ENCODE data around the gene IER5. TPM values are rescaled to one million over a fixed set of nuclear protein-coding genes. Genes with fewer than 3 reads are reported as not detected.
"Not testable (repeated sequence)": the region's sequence is repeated elsewhere in the genome, so short reads cannot be mapped to it uniquely, and the experiment has no call there.

The IER5 gene
- total and polyA plus RNA-seq, 2 donors (not counting 1 experiment from before 2014, with no cell fraction given) = 98.1 to 166 TPM

DNA sequence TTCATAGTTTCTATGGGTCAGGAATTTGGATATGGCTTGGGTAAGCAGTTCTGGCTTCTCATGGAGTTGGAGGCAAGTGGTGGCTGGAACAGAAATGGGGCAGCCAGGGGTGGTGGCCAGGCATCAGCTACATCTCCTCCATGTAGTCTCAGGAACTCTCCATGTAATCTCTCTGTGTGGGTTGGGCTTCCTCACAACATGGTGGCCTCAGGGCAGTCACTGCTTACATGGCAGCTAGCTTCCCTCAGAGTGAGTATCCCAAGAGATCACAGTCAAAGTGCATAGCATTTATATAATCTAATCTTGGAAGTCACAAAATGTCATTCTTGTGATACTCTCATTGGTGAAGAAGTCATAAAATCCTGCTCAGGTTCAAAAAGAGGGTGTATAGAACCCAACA is 29.1 kb upstream of the IER5 start:
- H3K9me3 Mint-ChIP-seq (ENCODE audit: insufficient read depth) = peaks cover 7% of the 10 kb centered on the region
- H3K4me1 ChIP-seq (ENCODE audit: control insufficient read depth in 2 of 2, insufficient read depth in 2 of 2, low read length in 2 of 2) = peaks cover 19 to 27% of the 10 kb centered on the region in 2 donors
- POLR2A ChIA-PET = no interaction called here
- H3K9ac ChIP-seq (ENCODE audit: low read length) = no peak overlapping the region
- H3K4me2 ChIP-seq (replicated peaks; ENCODE audit: low read depth, low read length, poor library complexity, severe bottlenecking) = no peak overlapping the region
- peaks cover 31% of the 10 kb centered on the region for H3K4me1 Mint-ChIP-seq
- no peaks in the 10 kb centered on the region for H4K20me1 ChIP-seq (ENCODE audit: control insufficient read depth, insufficient read depth, low read length, poor library complexity, severe bottlenecking)
- H3K9me3 ChIP-seq (ENCODE audit: control extremely low read depth in 1 of 3, control insufficient read depth in 2 of 3, insufficient read depth in 1 of 3, low read length in 2 of 3) = peaks cover 0 to 8% (median 6%) of the 10 kb centered on the region in 3 donors
- no peaks in the 10 kb centered on the region for H3K27me3 ChIP-seq (replicated peaks in 1 of 4; ENCODE audit: control extremely low read depth in 1 of 4, control insufficient read depth in 3 of 4, insufficient read depth in 4 of 4, low read length in 3 of 4)
- CTCF ChIA-PET = interaction anchor here (0.5 to 1.7 kb wide), 2 partner anchors 21 to 83 kb away, joined by 3 to 6 read pairs; no protein-coding TSS in a partner anchor
- no peak overlapping the region for H3K4me3 Mint-ChIP-seq
- peaks cover 0 to 19% of the 10 kb centered on the region in 2 experiments for H3K36me3 ChIP-seq (replicated peaks in 1 of 2; ENCODE audit: control extremely low read depth in 1 of 2, control insufficient read depth in 1 of 2, extremely low read depth in 1 of 2, insufficient read depth in 2 of 2, low read length in 1 of 2)
- no peak for ATAC-seq (ENCODE audit: low read depth)
- intact Hi-C loops (cut with micrococcal nuclease) = no loop called here
- no peak for DNase-seq
- H3K4me3 ChIP-seq (ENCODE audit: control extremely low read depth in 1 of 5, extremely low read depth in 1 of 5, insufficient read depth in 1 of 5, low read depth in 2 of 5, low read length in 4 of 5) = no peak overlapping the region
- TF ChIP-seq, protein P1, sequence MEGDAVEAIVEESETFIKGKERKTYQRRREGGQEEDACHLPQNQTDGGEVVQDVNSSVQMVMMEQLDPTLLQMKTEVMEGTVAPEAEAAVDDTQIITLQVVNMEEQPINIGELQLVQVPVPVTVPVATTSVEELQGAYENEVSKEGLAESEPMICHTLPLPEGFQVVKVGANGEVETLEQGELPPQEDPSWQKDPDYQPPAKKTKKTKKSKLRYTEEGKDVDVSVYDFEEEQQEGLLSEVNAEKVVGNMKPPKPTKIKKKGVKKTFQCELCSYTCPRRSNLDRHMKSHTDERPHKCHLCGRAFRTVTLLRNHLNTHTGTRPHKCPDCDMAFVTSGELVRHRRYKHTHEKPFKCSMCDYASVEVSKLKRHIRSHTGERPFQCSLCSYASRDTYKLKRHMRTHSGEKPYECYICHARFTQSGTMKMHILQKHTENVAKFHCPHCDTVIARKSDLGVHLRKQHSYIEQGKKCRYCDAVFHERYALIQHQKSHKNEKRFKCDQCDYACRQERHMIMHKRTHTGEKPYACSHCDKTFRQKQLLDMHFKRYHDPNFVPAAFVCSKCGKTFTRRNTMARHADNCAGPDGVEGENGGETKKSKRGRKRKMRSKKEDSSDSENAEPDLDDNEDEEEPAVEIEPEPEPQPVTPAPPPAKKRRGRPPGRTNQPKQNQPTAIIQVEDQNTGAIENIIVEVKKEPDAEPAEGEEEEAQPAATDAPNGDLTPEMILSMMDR (IDR thresholded peaks at IDR 0.05) = no peak
- no peak for TF ChIP-seq EZH2 (IDR thresholded peaks at IDR 0.05; ENCODE audit: borderline replicate concordance, insufficient read depth, low read depth, low read length, poor library complexity, severe bottlenecking)
- no peak overlapping the region for H3K27ac Mint-ChIP-seq
- H2AFZ ChIP-seq (ENCODE audit: insufficient read depth, low read depth, low read length, poor library complexity, severe bottlenecking) = no peak overlapping the region
- no peaks in the 10 kb centered on the region for H3K27me3 Mint-ChIP-seq
- no peaks in the 10 kb centered on the region for H3K79me2 ChIP-seq (ENCODE audit: control insufficient read depth, insufficient read depth, low read length)
- H3K27ac ChIP-seq (ENCODE audit: low read length in 2 of 2) = no peak overlapping the region

DNA sequence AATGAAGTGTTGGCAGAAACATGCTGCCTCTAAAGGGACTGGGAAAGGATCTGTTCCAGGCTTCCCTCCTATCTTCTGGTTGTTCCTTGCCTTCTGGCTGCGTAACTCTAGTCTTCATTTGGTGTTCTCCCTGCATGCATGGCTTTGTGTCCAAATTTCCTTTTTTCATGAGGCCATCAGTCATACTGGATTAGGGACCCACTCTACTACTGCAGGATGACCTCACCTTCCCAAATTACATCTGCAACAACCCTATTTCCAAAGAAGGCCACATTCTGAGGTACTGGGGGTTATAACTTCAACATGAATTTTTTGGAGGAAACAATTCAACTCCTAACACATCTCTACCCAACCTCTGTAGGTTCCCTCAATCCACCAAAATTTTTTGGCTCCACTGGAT is 28.4 kb upstream of the IER5 start:
- peaks cover 0 to 19% of the 10 kb centered on the region in 2 experiments for H3K36me3 ChIP-seq (replicated peaks in 1 of 2; ENCODE audit: control extremely low read depth in 1 of 2, control insufficient read depth in 1 of 2, extremely low read depth in 1 of 2, insufficient read depth in 2 of 2, low read length in 1 of 2)
- DNase-seq (no peak), ATAC-seq (ENCODE audit: low read depth) (no peak)
- Mint-ChIP-seq H3K27ac (no peak overlapping the region), H3K4me1 (peaks cover 31% of the 10 kb centered on the region), H3K9me3 (ENCODE audit: insufficient read depth) (peaks cover 7% of the 10 kb centered on the region), H3K27me3 (no peaks in the 10 kb centered on the region), H3K4me3 (no peak overlapping the region)
- no peaks in the 10 kb centered on the region for H4K20me1 ChIP-seq (ENCODE audit: control insufficient read depth, insufficient read depth, low read length, poor library complexity, severe bottlenecking)
- H3K9me3 ChIP-seq (ENCODE audit: control extremely low read depth in 1 of 3, control insufficient read depth in 2 of 3, insufficient read depth in 1 of 3, low read length in 2 of 3) = peaks cover 0 to 8% (median 6%) of the 10 kb centered on the region in 3 donors
- 100% methylated on average over 1 of the region's 1 CpG for WGBS (ENCODE audit: insufficient coverage)
- H3K4me2 ChIP-seq (replicated peaks; ENCODE audit: low read depth, low read length, poor library complexity, severe bottlenecking) = no peak overlapping the region
- no peak overlapping the region for H2AFZ ChIP-seq (ENCODE audit: insufficient read depth, low read depth, low read length, poor library complexity, severe bottlenecking)
- CTCF ChIA-PET = no interaction called here
- H3K79me2 ChIP-seq (ENCODE audit: control insufficient read depth, insufficient read depth, low read length) = no peaks in the 10 kb centered on the region
- no peak overlapping the region for H3K27ac ChIP-seq (ENCODE audit: low read length in 2 of 2)
- H3K4me3 ChIP-seq (ENCODE audit: control extremely low read depth in 1 of 5, extremely low read depth in 1 of 5, insufficient read depth in 1 of 5, low read depth in 2 of 5, low read length in 4 of 5) = no peak overlapping the region
- no peak overlapping the region for H3K9ac ChIP-seq (ENCODE audit: low read length)
- intact Hi-C loops (cut with micrococcal nuclease) = no loop called here
- H3K4me1 ChIP-seq (ENCODE audit: control insufficient read depth in 2 of 2, insufficient read depth in 2 of 2, low read length in 2 of 2) = peaks cover 19 to 27% of the 10 kb centered on the region in 2 donors
- TF ChIP-seq EZH2 (IDR thresholded peaks at IDR 0.05; ENCODE audit: borderline replicate concordance, insufficient read depth, low read depth, low read length, poor library complexity, severe bottlenecking) = no peak
- TF ChIP-seq, protein P1 (IDR thresholded peaks at IDR 0.05) = no peak
- H3K27me3 ChIP-seq (replicated peaks in 1 of 4; ENCODE audit: control extremely low read depth in 1 of 4, control insufficient read depth in 3 of 4, insufficient read depth in 4 of 4, low read length in 3 of 4) = no peaks in the 10 kb centered on the region
- POLR2A ChIA-PET = no interaction called here

DNA sequence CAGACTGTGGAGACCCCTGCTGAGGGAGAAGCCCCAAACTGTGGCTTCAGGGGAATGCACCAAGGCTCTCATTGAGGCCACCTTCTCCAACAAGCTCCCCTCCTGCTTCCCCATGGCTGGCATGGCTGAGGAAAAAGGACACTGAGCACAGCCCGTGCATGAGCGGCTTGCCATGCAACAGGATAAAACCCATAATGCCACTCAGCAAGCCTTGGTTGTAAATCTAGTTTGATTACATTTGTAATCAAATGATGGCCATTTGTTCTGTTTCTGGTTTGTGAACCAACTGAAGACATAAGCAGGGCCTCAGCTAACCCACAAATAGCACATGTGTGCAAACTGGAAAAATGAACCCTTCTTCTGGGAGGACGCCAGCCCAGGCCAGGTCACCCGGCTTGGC is 27.6 kb upstream of the IER5 start:
- DNase-seq; H2AFZ ChIP-seq (ENCODE audit: insufficient read depth, low read depth, low read length, poor library complexity, severe bottlenecking); H3K4me3 ChIP-seq (ENCODE audit: control extremely low read depth in 1 of 5, extremely low read depth in 1 of 5, insufficient read depth in 1 of 5, low read depth in 2 of 5, low read length in 4 of 5); H3K27me3 ChIP-seq (replicated peaks in 1 of 4; ENCODE audit: control extremely low read depth in 1 of 4, control insufficient read depth in 3 of 4, insufficient read depth in 4 of 4, low read length in 3 of 4); H3K9me3 ChIP-seq (ENCODE audit: control extremely low read depth in 1 of 3, control insufficient read depth in 2 of 3, insufficient read depth in 1 of 3, low read length in 2 of 3); H3K4me2 ChIP-seq (replicated peaks; ENCODE audit: low read depth, low read length, poor library complexity, severe bottlenecking); H3K79me2 ChIP-seq (ENCODE audit: control insufficient read depth, insufficient read depth, low read length); H3K27ac ChIP-seq (ENCODE audit: low read length in 2 of 2); H3K9me3 Mint-ChIP-seq (ENCODE audit: insufficient read depth); H4K20me1 ChIP-seq (ENCODE audit: control insufficient read depth, insufficient read depth, low read length, poor library complexity, severe bottlenecking); intact Hi-C loops (cut with micrococcal nuclease); ATAC-seq (ENCODE audit: low read depth); H3K27me3 Mint-ChIP-seq; POLR2A ChIA-PET; H3K9ac ChIP-seq (ENCODE audit: low read length): not testable (repeated sequence)
- Mint-ChIP-seq H3K4me3 (peak overlapping the region; percentile 11), H3K4me1 (peaks cover 31% of the 10 kb centered on the region), H3K27ac (peak overlapping the region; percentile 11)
- CTCF ChIA-PET = interaction anchor here (1.5 to 2.3 kb wide), 2 partner anchors 23 kb away, joined by 8 to 24 read pairs; no protein-coding TSS in a partner anchor
- no CpG with 5 or more reads among the region's 4 CpGs for WGBS (ENCODE audit: insufficient coverage)
- Histone ChIP-seq H3K4me1 (ENCODE audit: control insufficient read depth in 2 of 2, insufficient read depth in 2 of 2, low read length in 2 of 2) (peaks cover 19 to 27% of the 10 kb centered on the region in 2 donors), H3K36me3 (replicated peaks in 1 of 2; ENCODE audit: control extremely low read depth in 1 of 2, control insufficient read depth in 1 of 2, extremely low read depth in 1 of 2, insufficient read depth in 2 of 2, low read length in 1 of 2) (peaks cover 0 to 12% of the 10 kb centered on the region in 2 experiments)
